Progenitor cell of endocrine pancreas (in vitro differentiated cells): Measurements from ENCODE around the gene NRSN1. TPM values are rescaled to one million over a fixed set of nuclear protein-coding genes. Genes with fewer than 3 reads are reported as not detected.

Experiments used
- DNase-seq: peaks from one replicate; pipeline ENCODE4 v3.0.0; 2021; ENCODE audit warnings: low spot score; ENCODE audit not compliant: unreplicated experiment
- H3K27ac Mint-ChIP-seq: 2 replicates; pipeline ENCODE4 v1.8.0; 2021; ENCODE audit warnings: mild to moderate bottlenecking, moderate library complexity, mixed read lengths
- H3K27me3 Mint-ChIP-seq: 2 replicates; pipeline ENCODE4 v1.8.0; 2021; ENCODE audit warnings: mixed read lengths
- H3K36me3 Mint-ChIP-seq: 2 replicates; pipeline ENCODE4 v1.8.0; 2022; ENCODE audit warnings: mixed read lengths; ENCODE audit not compliant: insufficient read depth
- H3K4me1 Mint-ChIP-seq: 2 replicates; pipeline ENCODE4 v1.8.0; 2021; ENCODE audit warnings: low read depth, mixed read lengths
- H3K4me3 Mint-ChIP-seq: 2 replicates; pipeline ENCODE4 v1.8.0; 2021; ENCODE audit warnings: low read depth, mild to moderate bottlenecking, moderate library complexity, mixed read lengths
- H3K9me3 Mint-ChIP-seq: 2 replicates; pipeline ENCODE4 v1.8.0; 2021; ENCODE audit warnings: low read depth, mixed read lengths
- total RNA-seq: library from RNA; stranded (reverse); gene quantifications from 2 replicates; pipeline ENCODE4 v1.2.1, GENCODE V29; 2021
- TF ChIP-seq, protein P1 (sequence below): fragments of 200-600 bp; sonication (generic); IDR thresholded peaks from one replicate; pipeline ENCODE4 v1.5.0; 2021; ENCODE audit warnings: antibody characterized with exemption, mild to moderate bottlenecking; ENCODE audit not compliant: unreplicated experiment

NRSN1 gene
- total RNA-seq, 1 donor from 2014 or later: not detected

DNA sequence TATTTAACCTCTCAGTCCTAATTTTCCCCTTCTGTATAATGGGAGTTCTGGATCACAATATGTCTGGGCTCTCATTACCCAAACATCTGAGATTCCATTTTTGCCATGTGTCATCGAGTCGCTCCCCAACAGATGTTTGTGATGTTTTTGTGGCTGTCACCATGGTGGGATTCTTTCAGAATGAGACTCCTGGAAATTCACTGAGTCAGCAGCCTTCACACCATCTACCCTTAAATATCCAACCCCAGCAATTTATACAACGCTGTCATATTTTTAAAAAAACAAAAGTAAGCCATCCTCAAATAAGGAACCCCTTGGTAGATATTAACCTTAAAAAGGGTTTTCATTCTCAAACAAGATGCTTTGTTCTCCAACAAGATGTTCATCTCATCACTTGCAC lies 20.9 kb downstream of the NRSN1 start:
- DNase-seq: no peak
- Mint-ChIP-seq H3K4me1 (peaks cover 3% of the 10 kb centered on the region), H3K36me3 (no peaks in the 10 kb centered on the region), H3K27me3 (no peaks in the 10 kb centered on the region), H3K4me3 (no peak overlapping the region), H3K27ac (no peak overlapping the region), H3K9me3 (no peaks in the 10 kb centered on the region)
- TF ChIP-seq, protein P1, sequence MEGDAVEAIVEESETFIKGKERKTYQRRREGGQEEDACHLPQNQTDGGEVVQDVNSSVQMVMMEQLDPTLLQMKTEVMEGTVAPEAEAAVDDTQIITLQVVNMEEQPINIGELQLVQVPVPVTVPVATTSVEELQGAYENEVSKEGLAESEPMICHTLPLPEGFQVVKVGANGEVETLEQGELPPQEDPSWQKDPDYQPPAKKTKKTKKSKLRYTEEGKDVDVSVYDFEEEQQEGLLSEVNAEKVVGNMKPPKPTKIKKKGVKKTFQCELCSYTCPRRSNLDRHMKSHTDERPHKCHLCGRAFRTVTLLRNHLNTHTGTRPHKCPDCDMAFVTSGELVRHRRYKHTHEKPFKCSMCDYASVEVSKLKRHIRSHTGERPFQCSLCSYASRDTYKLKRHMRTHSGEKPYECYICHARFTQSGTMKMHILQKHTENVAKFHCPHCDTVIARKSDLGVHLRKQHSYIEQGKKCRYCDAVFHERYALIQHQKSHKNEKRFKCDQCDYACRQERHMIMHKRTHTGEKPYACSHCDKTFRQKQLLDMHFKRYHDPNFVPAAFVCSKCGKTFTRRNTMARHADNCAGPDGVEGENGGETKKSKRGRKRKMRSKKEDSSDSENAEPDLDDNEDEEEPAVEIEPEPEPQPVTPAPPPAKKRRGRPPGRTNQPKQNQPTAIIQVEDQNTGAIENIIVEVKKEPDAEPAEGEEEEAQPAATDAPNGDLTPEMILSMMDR: no peak

DNA sequence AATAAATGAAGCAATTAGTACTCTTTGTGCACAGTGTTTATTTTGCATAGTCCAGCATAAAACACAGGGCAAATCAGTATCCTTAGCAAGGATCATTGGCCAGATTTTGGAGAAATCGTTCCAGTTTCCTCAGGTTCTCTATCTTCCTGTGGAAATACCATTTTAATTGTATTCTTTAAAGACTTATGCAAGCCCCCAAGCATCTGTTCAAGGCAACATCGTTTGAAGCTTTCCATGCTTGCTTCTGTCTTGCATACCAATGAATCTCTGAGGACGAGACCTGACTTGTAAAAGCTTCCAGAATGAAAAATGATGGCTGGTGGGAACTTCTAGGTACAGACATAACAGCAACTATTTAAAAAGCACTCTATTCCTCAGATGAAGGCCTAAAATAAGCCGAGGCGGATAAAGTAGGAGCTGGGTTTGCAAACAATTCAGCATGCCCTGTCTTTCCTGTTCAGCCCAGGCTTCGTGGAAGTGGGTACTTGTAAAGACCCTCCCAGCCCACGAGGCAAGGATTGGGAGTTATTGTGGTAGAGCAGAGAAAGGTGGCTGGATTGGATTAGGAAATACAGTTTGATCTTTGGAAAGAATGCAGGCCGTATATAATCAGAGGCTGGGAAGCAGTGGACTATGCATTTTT lies 21.6 kb downstream of the NRSN1 start:
- H3K27ac Mint-ChIP-seq: no peak overlapping the region
- no peaks in the 10 kb centered on the region for H3K27me3 Mint-ChIP-seq
- TF ChIP-seq, protein P1: no peak
- H3K9me3 Mint-ChIP-seq: no peaks in the 10 kb centered on the region
- H3K4me3 Mint-ChIP-seq: no peak overlapping the region
- no peaks in the 10 kb centered on the region for H3K36me3 Mint-ChIP-seq
- DNase-seq: no peak
- peaks cover 3% of the 10 kb centered on the region for H3K4me1 Mint-ChIP-seq

DNA sequence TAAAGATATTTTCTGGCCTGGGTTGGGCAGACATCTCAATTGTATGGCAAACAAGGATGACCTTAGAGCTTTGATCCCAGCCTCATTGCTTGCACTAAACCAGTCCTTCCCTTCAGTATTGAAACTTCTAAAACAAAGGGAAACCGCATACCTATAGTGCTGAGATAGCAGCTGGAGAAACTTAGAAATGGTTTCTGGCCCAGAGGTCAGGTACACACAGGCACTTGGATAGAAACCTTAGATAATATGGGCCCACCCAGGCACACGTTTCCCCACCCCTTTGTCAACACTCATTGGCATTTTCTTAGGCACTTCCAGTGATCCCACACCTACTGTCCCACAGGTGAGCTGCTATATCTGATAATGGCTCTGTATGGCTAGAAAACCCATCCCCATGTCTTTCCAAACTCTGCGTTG lies 22.1 kb downstream of the NRSN1 start:
- Mint-ChIP-seq H3K4me3 (no peak overlapping the region), H3K27ac (no peak overlapping the region), H3K36me3 (no peaks in the 10 kb centered on the region), H3K27me3 (no peaks in the 10 kb centered on the region), H3K9me3 (no peaks in the 10 kb centered on the region), H3K4me1 (peaks cover 3% of the 10 kb centered on the region)
- TF ChIP-seq, protein P1: no peak
- no peak for DNase-seq

DNA sequence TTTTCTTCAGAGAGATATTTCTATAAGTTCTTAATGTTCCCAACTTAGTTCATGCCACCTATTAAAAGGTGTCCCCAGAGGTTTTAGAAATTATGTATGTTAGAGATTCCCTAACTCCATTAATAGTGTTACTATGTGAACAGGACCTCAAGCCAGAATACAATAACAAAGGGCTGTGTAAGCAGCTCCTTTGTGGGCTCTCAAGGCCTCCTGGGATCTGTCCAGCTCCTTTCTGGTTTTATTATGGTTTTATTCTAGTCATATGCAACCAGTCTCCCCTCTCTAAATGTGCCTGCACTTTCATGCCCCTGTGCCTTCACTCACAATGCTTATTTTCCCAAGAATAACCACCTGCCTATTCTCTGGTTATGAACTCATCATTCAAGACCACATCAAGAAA lies 22.7 kb downstream of the NRSN1 start:
- Mint-ChIP-seq H3K4me1 (peaks cover 3% of the 10 kb centered on the region), H3K27me3 (no peaks in the 10 kb centered on the region), H3K4me3 (no peak overlapping the region), H3K9me3 (no peaks in the 10 kb centered on the region), H3K36me3 (no peaks in the 10 kb centered on the region), H3K27ac (no peak overlapping the region)
- TF ChIP-seq, protein P1: no peak
- no peak for DNase-seq

DNA sequence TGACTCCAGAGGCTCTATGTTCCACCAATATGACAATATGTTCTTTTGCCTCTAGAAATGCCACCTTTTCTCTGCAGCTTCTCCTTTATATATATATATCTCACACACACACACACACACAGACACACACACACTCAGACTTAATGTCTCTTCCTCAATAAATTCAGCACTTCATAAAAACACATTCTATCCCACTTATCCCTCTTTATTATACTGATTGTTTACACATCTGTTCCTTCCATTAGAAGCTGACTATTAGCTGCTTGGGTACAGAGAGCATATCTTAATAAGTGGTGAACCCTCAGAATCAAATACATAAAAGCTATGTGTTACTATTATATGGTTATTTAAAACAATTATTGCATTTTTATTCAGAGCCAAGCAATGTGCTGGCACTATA lies 23.3 kb downstream of the NRSN1 start:
- H3K9me3 Mint-ChIP-seq: no peaks in the 10 kb centered on the region
- TF ChIP-seq, protein P1: no peak
- H3K4me1 Mint-ChIP-seq: peaks cover 3% of the 10 kb centered on the region
- no peak for DNase-seq
- H3K36me3 Mint-ChIP-seq: no peaks in the 10 kb centered on the region
- no peak overlapping the region for H3K27ac Mint-ChIP-seq
- H3K4me3 Mint-ChIP-seq: no peak overlapping the region
- H3K27me3 Mint-ChIP-seq: no peaks in the 10 kb centered on the region
